ENCODE data around the gene GRIA3.

Gene GRIA3

GRCh38 chrX:123442764-123443163 is 258.7 kb downstream of the GRIA3 start:
- no peak for DNase-seq (ENCODE audit: low read depth)
- no peak overlapping the region for H3K4me3 ChIP-seq (ENCODE audit: low read depth, low read length)
- no peak for TF ChIP-seq CTCF (IDR thresholded peaks at IDR 0.05; ENCODE audit: low read depth, low read length)
- TF ChIP-seq, protein P1, sequence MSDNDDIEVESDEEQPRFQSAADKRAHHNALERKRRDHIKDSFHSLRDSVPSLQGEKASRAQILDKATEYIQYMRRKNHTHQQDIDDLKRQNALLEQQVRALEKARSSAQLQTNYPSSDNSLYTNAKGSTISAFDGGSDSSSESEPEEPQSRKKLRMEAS (IDR thresholded peaks at IDR 0.05; ENCODE audit: low read depth, low read length): no peak
- no peak for TF ChIP-seq MYC (IDR thresholded peaks at IDR 0.05; ENCODE audit: low read depth, low read length)
- TF ChIP-seq POLR2A (IDR thresholded peaks at IDR 0.05; ENCODE audit: extremely low read depth, insufficient read length): no peak

GRCh38 chrX:123447506-123447905 is 263.4 kb downstream of the GRIA3 start:
- no peak for DNase-seq (ENCODE audit: low read depth)
- no peak overlapping the region for H3K4me3 ChIP-seq (ENCODE audit: low read depth, low read length)
- no peak for TF ChIP-seq MYC (IDR thresholded peaks at IDR 0.05; ENCODE audit: low read depth, low read length)
- TF ChIP-seq, protein P1 (IDR thresholded peaks at IDR 0.05; ENCODE audit: low read depth, low read length): no peak
- no peak for TF ChIP-seq POLR2A (IDR thresholded peaks at IDR 0.05; ENCODE audit: extremely low read depth, insufficient read length)
- no peak for TF ChIP-seq CTCF (IDR thresholded peaks at IDR 0.05; ENCODE audit: low read depth, low read length)

- DNase-seq (ENCODE audit: low read depth): no peak
- H3K4me3 ChIP-seq (ENCODE audit: low read depth, low read length): no peak overlapping the region
- TF ChIP-seq MYC (IDR thresholded peaks at IDR 0.05; ENCODE audit: low read depth, low read length): no peak
These were observed 265.3 kb downstream of the GRIA3 start for GRCh38 chrX:123449335-123449734.

- TF ChIP-seq MYC (IDR thresholded peaks at IDR 0.05; ENCODE audit: low read depth, low read length) (no peak), POLR2A (IDR thresholded peaks at IDR 0.05; ENCODE audit: extremely low read depth, insufficient read length) (no peak), CTCF (IDR thresholded peaks at IDR 0.05; ENCODE audit: low read depth, low read length) (peak; percentile 38)
- TF ChIP-seq, protein P1 (IDR thresholded peaks at IDR 0.05; ENCODE audit: low read depth, low read length): no peak
- no peak overlapping the region for H3K4me3 ChIP-seq (ENCODE audit: low read depth, low read length)
- DNase-seq (ENCODE audit: low read depth): peak; percentile 1
These were observed 266.1 kb downstream of the GRIA3 start for GRCh38 chrX:123450222-123450621.

- no peak for TF ChIP-seq CTCF (IDR thresholded peaks at IDR 0.05; ENCODE audit: low read depth, low read length)
- no peak for TF ChIP-seq POLR2A (IDR thresholded peaks at IDR 0.05; ENCODE audit: extremely low read depth, insufficient read length)
- TF ChIP-seq, protein P1 (IDR thresholded peaks at IDR 0.05; ENCODE audit: low read depth, low read length): no peak
- no peak for TF ChIP-seq MYC (IDR thresholded peaks at IDR 0.05; ENCODE audit: low read depth, low read length)
- H3K4me3 ChIP-seq (ENCODE audit: low read depth, low read length): no peak overlapping the region
- no peak for DNase-seq (ENCODE audit: low read depth)
These were observed 270.8 kb downstream of the GRIA3 start for GRCh38 chrX:123454712-123455431.

GRCh38 chrX:123455693-123456092 is 271.6 kb downstream of the GRIA3 start:
- H3K4me3 ChIP-seq (ENCODE audit: low read depth, low read length): no peak overlapping the region
- DNase-seq (ENCODE audit: low read depth): no peak
- TF ChIP-seq MYC (IDR thresholded peaks at IDR 0.05; ENCODE audit: low read depth, low read length) (no peak), POLR2A (IDR thresholded peaks at IDR 0.05; ENCODE audit: extremely low read depth, insufficient read length) (no peak), CTCF (IDR thresholded peaks at IDR 0.05; ENCODE audit: low read depth, low read length) (no peak)
- TF ChIP-seq, protein P1 (IDR thresholded peaks at IDR 0.05; ENCODE audit: low read depth, low read length): no peak

All from NB4 (cell line).